Measurements from ENCODE around the gene ANKRD55. TPM values are rescaled to one million over a fixed set of nuclear protein-coding genes. Genes with fewer than 3 reads are reported as not detected.
A peak's percentile ranks its signal among the peaks of the same experiment; 100 is the strongest.
"Not testable (repeated sequence)": the region's sequence is repeated elsewhere in the genome, so short reads cannot be mapped to it uniquely, and the experiment has no call there.

ANKRD55 gene
- polyA plus RNA-seq, 4 donors, result 1.1 to 1.6 (median 1.5) TPM

DNA sequence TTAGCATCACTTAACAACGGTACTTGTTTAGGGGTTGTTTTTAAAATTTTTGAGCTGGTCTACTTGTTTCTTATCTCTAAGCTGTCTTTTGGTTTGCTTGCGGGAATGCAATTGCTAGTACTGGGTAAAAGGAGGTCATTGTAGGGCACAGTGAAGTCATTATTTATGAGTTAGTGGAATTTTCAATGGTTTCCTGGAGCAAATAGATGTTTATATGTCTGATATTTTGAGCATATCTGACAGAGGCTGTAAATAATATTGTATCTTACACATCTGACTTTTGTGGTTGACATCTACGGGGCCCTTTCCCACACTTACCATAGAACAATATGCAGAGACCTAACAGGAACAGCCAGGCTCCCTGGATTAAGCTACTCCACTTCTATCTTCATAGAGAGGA is 147.9 kb downstream of the ANKRD55 start:
- DNase-seq (ENCODE audit: low read depth in 4 of 4, low spot score in 3 of 4), result no peak

DNA sequence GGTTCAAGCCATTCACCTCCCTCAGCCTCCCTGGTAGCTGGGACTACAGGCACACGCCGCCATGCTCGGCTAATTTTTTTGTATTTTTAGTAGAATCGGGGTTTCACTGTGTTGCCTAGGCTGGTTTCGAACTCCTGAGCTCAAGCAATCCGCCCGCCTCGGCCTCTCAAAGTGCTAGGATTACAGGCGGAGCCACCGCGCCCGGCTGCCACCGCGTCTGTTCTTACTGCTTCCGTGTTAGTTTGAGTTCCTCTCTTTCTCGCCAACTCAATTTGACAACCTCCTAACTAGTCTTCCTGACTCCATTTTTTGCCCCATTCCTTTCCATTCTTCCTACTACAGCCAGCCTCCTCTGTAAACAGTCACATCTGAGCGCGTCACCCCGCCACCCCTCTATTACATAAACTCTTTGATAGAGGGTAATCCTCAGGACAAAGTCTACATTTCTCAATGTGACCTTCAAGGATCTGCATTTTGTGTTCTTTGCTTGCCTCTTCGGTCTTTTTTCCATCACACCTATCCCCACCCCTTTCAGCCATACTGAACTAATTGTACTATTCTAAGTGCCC is 149.8 kb downstream of the ANKRD55 start:
- DNase-seq (ENCODE audit: low read depth in 4 of 4, low spot score in 3 of 4), result no peak

GRCh38 chr5:56081053-56081642 is 152.0 kb downstream of the ANKRD55 start:
- DNase-seq (ENCODE audit: low read depth in 4 of 4, low spot score in 3 of 4), result not testable (repeated sequence)

- no peak for DNase-seq (ENCODE audit: low read depth in 4 of 4, low spot score in 3 of 4)
These were observed 152.6 kb downstream of the ANKRD55 start for GRCh38 chr5:56080375-56081052.

DNA sequence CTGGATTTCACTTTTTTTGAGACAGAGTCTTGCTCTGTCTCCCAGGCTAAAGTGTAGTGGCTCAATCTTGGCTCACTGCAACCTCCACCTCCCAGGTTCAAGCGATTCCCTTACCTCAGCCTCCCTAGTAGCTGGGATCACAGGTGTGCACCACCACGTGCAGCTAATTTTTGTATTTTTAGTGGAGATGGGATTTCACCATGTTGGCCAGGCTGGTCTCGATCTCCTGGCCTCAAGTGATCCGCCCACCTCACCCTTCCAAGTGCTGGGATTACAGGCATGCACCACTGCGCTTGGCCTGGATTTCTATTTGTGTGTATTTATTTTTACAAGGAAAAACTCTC is 154.0 kb downstream of the ANKRD55 start:
- not testable (repeated sequence) for DNase-seq (ENCODE audit: low read depth in 4 of 4, low spot score in 3 of 4)

- no peak for DNase-seq (ENCODE audit: low read depth in 4 of 4, low spot score in 3 of 4)
These were observed 154.6 kb downstream of the ANKRD55 start for GRCh38 chr5:56078278-56079156.

GRCh38 chr5:56077796-56078233 is 155.3 kb downstream of the ANKRD55 start:
- DNase-seq (ENCODE audit: low read depth in 4 of 4, low spot score in 3 of 4), result no peak

DNA sequence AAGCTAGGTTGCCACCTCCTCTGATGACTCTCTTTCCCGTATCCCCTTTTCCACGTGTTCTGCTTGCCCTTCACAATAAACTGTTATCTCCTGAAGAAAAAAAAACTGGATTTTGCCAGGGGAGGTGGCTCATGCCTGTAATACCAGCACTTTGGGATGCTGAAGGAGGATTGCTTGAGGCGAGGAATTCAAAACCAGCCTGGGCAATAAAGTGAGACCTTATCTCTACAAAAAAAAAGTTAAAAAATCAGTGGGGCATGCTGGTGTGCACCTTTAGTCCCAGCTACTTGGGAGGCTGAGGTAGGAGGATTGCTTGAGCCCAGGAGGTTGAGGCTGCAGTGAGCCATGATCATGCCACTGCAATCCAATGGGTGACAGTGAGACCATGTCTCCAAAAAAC is 156.6 kb downstream of the ANKRD55 start:
- DNase-seq (ENCODE audit: low read depth in 4 of 4, low spot score in 3 of 4), result no peak

DNA sequence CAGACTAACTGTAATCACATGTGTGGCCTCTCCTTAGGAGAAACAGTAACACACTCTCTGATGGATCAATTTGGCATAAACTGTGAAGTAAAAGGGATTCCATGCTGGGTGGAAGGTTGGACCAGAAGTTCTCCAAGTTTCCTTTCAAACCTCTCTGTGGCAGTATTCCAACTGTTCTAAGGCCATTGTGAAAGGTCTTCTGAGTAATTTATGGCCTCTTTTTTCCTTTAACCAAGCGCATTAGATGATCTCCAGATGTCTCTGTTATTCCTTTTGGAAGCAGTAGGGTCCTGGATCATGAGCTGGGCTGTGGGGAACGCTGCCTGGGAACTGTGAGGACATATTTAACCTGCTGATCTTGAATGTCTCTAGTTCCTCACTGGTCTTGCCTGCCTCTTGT is 157.8 kb downstream of the ANKRD55 start:
- DNase-seq (ENCODE audit: low read depth in 4 of 4, low spot score in 3 of 4), result peak in 3 of 4 donors; percentile 51 to 61 (median 58)

DNA sequence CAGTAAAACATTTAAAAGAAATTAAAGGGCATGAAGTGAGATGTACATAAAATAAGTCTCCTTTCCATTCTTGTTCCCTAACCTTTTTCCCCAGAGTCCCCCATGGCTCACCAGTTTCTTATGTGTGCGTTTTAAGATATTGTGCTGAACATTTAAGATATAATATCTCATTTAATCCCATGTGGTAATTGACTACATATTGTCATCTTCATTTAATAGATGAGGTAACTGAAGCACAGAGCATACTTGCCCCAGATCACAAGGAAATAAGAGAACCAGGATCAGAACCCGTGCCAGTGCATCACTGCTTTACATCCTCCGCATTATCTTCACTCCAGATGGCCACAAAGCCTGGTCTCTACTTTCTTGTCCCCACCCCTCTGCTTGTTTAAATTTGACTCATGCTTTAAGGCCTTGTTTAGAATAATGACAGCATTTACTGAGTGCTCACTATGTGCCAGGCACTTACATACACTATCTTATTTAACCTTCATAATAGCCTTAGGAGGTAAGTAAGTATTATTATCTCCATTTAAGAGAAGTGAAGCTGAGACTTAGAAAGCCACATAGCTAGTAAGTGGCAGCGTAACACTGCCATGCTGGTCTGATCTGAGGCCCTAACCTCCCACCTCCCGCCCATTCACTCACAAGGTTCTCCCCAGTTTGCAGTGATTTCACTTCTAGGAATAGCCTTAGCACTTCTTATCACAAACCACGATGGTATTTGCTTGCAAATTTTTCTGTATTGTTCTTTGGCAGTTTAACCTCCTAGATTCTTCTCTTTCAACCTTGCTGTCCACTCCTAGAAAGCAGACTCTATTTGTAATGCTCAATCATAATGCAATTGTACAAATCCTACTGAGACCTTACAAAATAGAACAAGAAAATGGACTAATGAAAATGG is 160.0 kb downstream of the ANKRD55 start:
- no peak for DNase-seq (ENCODE audit: low read depth in 4 of 4, low spot score in 3 of 4)

GRCh38 chr5:56071470-56071869 is 161.7 kb downstream of the ANKRD55 start:
- DNase-seq (ENCODE audit: low read depth in 4 of 4, low spot score in 3 of 4), result no peak

GRCh38 chr5:56070851-56071465 is 162.2 kb downstream of the ANKRD55 start:
- DNase-seq (ENCODE audit: low read depth in 4 of 4, low spot score in 3 of 4), result no peak

GRCh38 chr5:56069652-56070226 is 163.4 kb downstream of the ANKRD55 start:
- no peak for DNase-seq (ENCODE audit: low read depth in 4 of 4, low spot score in 3 of 4)

DNA sequence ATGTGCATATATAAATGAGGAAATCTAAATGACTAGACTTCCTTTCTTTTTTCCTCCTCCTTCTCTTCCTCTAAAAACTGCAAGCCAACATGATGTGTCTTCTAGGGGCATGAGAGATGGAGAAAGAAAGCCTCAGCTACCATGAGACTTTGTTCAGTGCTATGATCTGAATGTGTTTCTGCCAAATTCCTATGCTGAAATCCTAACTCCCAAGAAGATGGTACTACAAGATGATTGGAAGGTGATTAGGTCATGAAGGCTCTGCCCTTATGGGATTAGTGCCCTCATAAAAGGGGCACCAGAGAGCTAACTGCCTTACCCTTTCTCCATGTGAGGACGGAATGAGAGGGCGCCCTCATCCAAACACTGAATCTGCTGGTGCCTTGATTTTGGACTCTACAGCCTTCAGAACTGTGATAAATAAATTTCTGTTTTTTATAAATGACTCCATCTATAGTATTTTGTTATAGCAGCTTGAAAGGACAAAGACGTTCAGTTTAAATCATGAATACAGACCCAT is 166.1 kb downstream of the ANKRD55 start:
- no peak for DNase-seq (ENCODE audit: low read depth in 4 of 4, low spot score in 3 of 4)

DNA sequence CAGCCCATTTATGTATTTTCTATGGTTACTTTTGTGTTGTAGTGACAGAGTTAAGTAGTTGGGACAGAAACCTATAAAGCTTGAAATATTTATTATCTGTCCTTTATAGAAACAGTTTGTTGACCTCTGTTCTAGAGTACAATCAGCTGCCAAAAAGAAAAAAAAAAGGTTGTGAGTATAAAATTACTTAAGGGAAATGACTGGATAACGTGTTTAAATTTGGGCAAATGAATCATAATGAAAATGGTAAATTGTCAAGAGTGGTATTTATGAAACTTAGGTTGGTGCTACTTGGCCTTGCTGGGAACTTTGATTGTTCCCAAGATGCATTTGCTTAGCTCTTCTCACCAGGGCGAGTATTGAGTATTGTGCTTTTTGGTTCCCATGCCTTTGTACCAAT is 168.1 kb downstream of the ANKRD55 start:
- DNase-seq (ENCODE audit: low read depth in 4 of 4, low spot score in 3 of 4), result no peak

GRCh38 chr5:56060276-56061110 is 172.6 kb downstream of the ANKRD55 start:
- no peak for DNase-seq (ENCODE audit: low read depth in 4 of 4, low spot score in 3 of 4)

DNA sequence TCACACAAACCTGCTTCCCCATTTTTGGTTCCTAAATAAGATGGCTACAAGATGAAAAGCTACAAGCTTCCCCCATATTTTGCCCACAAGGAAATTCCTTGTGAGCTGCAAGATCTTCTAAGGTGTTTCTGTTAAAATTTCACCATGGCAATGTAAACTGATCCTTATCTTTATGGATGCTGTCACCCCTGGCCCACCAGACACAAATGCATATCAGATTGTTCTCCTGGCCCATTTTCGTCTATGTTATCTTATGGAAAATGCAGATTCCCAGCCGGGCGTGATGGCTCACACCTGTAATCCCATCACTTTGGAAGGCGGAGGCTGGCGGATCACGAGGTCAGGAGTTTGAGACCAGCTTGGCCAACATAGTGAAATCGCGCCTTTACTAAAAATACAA is 173.3 kb downstream of the ANKRD55 start:
- DNase-seq (ENCODE audit: low read depth in 4 of 4, low spot score in 3 of 4), result no peak

DNA sequence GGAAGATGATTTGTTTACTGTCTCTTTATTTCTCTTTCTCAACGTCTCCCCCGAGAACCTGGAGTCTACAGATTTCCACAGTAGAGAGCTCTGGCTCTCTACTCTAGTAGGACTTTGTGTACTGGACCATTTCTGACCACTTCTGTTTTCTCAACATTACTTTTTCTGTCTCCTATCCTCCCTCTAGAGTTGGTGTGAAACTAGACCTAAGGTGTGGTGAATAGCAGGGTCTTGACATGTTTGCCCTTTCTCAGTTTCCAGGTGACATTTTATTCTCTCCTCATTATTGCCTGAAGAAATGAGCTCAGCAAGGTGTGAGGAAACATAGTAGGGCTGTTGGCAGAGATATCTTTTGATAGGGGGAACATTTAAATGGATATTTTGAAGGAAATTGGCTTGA is 176.3 kb downstream of the ANKRD55 start:
- DNase-seq (ENCODE audit: low read depth in 4 of 4, low spot score in 3 of 4), result no peak

Data from right renal pelvis (tissue), 4 donors.